Measurements from ENCODE around the gene DNAH8.

The DNAH8 gene

DNA sequence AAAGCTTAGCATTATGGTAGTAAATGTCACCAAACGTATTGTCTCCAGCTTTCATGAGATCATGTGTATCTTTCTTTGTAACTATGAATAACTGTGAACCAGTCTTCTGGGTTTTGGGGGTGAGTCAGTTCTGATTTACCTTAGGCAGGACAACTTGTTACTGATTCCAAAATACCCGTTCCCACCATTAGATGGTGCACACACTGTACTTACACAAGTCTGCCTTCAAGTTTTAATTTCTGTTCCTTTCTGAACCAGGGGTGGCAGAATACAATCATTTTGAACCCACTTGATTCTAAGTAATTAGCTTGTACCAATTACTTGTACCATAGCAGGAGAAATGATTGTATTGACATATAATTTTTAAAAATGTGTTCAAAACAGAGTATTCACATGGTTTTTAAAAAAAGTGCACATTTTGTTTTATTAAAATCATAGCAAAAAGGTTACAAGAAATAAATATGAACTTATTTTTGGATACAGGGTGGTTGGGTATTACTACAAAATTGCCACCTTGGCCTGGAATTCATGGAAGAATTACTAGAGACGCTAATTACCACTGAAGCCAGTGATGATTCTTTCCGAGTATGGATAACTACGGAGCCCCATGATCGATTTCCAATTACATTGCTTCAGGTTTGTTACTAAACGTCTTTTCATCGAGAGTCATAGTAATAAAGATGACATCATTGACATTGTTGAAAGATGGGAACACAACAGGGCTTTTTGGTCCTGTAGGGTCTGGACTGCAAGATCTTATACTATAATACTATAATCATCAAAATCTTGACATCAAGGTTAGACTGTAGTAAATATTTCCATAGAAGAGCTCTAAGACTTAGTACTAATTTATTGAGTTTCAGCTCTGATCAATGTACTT lies 258.3 kb downstream of the DNAH8 start:
- DNase-seq (ENCODE audit: low spot score) = peak; percentile 59

DNA sequence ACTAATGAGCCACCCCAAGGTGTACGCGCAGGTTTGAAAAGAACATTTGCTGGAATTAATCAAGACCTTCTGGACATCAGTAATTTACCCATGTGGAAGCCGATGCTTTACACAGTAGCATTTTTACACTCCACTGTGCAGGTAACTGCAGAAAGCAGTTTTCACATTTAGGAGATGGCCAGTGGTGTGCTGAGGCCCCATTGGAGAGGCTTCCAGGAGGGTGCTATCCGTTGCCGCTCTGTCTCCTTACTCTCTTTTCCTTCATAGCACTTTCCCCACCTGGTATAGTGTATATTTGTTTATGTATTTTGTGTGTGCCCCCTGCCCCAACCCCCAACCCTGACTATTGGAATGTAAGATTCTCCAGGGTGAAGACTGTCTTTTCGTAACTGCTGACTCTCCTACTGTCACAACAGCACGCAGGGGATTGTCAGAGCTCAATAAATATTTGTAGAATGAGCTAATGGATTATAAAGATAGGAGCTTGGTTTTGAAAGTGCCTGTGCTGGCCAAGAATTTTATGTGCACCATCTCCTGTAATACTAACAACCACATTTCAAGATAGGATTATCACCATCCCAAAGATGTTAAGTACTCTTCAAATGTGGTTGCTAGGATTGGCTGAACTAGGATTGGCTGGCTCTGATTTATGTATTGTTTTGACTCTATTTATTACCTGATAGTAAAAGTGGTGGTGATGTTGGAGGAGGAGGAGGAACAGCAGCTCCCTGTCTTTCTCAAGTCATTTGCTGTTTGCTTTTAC lies 259.5 kb downstream of the DNAH8 start:
- no peak for DNase-seq (ENCODE audit: low spot score)

DNA sequence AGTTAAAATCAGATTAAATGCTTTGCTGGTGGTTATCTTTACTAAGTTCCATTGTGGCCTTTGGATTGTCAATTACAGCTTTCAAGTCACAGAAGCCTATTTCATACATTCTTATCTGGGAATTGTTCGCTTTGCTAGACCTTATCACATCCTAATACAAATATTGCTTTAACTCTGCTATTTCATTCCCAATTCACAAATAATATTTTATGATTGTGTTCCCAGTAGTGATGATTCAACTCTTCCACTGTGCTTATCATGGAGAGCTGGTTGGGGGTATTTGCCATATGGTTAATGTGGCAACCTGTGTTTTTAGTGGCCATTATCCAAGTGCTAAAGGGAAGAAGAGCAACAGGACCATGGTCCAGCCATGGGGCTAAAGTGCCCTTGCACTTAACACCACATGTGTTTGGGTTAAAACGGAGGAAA lies 260.5 kb downstream of the DNAH8 start:
- no peak for DNase-seq (ENCODE audit: low spot score)

DNA sequence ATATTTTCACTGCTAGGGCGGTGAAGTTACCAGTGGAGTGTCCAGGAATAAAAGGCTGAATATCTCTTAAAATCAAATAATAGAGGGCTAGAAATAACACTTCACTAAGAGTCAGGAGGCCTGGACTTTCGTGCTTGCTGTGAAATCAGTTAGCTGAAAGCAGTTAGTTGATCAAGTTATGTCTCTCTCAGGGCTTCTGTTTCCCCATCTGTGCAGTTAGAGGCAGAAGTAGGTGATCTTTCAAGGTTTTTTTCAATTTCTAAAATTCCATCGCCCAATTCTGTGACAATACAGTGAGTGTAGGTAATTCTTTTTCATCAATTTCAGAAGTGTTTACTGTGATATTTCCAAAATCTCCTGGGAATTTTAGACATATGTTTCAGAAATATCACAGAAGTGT lies 260.9 kb downstream of the DNAH8 start:
- DNase-seq (ENCODE audit: low spot score) = no peak

DNA sequence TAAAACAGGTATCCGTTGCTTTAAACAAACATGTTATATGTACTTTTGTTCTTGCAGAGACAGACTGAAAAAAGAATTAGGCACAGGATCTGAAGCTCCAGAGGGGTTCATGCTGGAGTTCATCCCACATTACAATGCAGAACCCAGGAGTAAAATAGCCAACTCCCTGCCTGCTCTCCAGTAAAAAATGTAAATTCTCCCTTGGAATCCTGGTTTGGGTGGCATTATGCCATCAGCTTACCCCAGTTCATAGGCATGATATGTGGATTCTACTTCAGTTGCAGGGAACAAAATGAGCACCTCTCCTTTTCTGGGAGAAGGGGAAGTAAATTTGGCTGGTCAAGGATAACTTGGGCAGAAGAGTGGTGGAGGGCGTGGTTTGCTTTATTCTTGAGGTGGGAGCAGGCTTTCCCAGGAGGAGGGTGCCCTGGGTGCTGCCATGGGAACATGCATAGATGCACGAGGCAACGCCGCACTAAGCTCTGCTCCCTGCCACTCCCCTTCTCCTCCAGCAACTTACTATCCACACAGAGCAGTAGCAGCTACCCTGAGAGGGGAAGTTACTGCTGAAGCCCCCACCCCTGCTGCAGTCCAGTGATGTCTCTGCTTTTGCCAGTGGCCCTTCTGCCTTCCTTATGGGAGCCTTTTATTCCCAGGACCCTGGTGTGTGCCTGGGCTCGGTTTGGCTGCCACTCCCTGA lies 261.8 kb downstream of the DNAH8 start:
- DNase-seq (ENCODE audit: low spot score) = no peak

DNA sequence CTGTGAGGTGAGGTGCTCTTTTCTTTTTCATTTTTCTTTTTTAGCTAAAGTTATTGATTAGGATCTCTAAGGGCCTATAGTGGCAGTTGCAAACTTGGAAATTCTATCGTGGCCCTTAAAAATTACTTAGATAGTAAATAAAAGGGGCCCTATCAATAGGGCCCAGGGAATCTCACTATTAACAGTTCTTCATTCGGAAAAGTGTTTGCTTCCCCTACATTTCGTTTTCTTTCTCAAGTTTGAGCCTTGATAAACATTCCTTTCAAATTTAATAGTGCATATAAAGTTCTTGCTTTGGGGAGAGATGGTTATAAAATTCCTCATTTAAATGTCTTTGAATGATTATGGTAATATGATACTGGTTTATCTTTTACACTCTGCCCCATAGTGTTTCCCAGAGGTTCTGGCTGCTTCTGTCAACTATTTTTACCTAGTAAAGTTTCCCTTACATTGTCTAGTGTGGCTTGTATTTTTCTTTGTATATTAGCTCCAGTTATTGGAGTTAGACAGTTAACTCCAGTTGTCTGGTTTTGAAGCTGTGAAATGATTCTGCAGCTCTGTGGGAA lies 263.1 kb downstream of the DNAH8 start:
- DNase-seq (ENCODE audit: low spot score) = no peak

DNA sequence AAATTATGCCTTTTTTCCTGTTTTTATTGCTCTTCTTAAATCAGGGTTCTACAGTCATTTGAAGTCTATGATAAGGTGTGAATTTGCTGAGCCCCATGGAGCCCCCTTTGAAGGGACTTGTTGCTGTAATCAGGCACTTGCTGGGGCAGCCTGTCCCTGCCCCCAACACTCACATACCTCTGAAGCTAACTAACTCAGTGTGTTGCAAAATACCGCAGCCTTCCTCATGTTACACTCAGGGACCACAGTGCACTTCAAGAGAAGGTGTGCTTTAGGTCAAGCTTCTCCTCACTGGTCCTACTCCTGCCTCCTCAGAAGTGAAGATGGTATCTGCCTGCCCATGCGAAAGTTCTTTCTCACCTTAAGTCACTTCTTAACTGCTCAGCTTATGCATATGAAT lies 267.4 kb downstream of the DNAH8 start:
- no peak for DNase-seq (ENCODE audit: low spot score)

DNA sequence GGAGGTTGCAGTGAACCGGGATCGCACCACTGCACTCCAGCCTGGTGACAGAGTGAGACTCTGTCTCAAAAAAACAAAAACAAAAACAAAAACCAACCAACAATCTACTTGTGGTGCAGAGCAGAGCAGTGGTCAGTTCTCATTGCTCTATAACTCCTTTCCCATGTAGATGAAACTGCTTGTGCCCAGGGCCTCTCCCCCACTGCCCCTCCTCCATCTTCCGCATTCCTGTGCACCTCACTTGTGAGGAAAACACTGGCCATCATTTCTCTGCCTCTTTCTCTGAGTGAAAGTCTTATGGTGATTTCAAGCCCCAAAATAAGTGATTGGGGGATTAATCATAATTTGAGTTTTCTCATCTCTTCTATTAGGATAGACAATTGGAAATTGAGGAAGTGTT lies 269.6 kb downstream of the DNAH8 start:
- DNase-seq (ENCODE audit: low spot score) = no peak

DNA sequence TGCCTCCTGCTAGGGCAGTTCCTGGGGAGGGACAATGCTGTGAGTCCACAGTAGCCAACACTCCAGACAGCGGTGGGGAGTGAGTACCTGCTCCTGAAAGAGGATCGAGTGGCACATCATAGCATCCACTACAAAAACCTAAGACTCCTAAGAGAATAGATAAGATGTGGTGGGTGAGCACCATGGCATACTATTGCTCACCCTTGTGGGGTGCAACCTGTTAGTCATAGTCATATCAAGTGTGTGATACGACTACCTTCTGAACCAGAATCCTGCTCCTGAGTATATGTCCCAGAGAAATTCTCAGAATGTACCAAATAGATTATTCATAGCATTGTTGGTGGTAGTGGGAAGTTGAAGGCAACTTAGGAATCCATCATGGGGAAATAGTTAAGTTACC lies 270.7 kb downstream of the DNAH8 start:
- no peak for DNase-seq (ENCODE audit: low spot score)

DNA sequence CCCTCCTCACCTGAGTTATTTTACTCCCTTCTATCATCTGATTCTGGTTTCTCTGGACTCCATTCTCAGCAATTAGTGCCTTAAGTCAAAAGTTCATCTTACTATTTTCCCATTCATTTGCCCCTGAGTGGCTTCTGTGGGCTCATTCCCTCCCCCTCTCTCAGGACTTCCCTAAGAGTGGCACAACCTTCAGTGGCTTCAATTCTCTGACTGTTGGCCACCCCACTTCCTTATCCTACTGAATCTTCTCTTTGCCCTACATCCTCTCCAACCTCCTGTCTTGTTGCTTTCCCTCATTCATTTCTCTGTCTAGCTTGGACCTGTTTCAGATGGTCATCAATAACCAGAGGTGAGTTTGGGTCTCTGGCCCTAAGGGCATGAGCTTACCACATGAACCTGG lies 272.4 kb downstream of the DNAH8 start:
- no peak for DNase-seq (ENCODE audit: low spot score)

DNA sequence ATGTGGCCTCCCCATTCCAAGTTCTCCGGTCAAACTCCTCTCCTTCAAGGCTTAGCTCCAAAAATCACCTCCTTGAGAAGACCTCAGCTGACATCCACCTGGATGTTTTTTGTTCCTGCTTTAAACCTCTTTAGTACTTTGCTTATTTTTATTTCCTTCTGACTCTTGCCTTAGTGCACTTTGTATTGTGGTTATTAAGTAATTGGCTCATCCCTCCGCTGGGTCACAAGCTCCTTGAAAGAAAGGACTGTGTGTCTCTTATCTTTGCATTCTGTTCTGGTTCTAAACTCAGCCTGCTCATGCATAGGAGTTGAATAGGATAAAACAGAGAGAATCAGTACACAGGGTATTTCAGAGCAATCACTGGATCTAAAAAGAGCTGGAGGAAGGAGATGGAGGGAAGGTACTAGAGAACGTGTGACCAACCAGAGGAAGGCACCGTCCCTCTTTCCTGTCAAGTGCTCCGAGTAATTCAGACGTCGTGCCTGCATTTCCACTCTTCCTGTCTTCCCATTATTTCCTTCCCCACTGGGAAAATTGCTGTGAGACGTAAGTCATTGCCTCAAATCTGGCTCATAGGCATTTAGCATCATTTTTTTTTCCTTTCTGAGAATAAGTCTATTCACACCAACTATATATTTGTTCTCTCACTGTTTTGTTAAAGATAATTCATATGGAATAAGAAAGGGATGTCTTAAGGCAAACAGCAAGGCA lies 273.8 kb downstream of the DNAH8 start:
- no peak for DNase-seq (ENCODE audit: low spot score)

DNA sequence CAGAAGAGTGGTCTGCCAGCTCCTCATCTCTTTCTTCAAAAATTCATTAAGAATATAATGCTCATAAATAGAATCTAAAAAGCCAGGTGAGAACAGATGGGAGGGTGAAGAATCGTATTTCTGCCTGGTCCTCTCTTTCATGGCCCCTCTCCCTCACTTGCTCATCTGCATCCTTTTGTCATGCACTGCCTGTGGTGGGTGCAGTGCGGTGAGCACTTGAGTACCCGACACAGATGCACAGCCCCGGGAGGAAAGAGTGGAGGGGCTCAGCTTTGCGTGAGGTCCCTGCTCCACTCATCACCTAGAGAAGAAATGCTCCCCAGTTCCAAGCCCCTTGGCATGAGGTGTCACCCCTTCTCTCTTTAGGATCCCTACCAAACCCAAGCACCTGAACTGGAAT lies 275.4 kb downstream of the DNAH8 start:
- DNase-seq (ENCODE audit: low spot score) = no peak

DNA sequence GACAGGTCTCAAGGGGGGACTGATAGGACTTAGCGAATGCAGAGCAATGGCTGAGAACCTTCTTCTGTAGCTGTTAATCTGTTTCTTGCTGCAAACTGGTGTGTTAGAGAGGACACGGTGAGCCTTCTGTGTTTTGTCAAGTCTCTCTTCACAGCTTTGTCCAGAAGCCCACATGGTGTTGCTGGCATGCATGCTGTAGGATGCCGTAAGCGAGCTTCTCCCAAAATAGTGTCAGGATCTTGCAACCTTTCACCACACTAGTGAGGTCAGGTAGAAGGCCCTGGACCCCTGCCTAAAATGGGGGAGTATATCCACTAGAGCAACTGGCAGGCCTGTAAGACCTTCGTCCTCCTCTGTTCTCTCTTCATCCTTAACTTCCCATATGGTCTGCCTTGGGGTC lies 281.6 kb downstream of the DNAH8 start:
- no peak for DNase-seq (ENCODE audit: low spot score)

DNA sequence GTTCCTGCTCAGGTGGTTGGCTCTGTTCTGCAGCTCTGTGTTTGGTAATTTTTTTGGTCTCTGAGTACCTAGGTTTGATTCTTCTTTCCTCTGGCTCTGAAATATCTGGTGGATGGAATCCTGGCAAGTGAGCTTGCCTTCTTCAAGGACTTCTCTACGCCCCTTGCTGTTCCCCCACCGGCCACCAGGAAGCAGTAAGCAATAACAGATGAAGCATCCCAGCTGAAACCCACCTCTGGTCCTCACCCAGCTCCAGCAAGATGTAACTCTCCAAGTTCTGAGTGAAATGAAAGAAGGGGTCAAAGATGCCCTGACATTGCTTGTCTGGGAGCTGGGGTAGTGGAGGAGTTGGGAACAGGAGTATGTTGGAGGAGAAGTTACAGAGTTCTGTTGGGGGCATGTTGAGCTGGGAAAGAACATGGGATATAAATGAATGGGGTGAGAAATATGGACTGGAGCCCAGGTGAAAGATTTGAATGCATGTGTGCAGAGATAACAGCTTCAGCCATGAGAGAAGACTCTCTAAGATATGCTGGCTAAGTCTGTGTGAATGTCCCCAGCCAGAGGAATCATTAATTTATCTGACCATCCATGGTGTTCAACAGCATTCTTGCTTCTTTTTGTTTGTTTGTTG lies 282.1 kb downstream of the DNAH8 start:
- DNase-seq (ENCODE audit: low spot score) = no peak

DNA sequence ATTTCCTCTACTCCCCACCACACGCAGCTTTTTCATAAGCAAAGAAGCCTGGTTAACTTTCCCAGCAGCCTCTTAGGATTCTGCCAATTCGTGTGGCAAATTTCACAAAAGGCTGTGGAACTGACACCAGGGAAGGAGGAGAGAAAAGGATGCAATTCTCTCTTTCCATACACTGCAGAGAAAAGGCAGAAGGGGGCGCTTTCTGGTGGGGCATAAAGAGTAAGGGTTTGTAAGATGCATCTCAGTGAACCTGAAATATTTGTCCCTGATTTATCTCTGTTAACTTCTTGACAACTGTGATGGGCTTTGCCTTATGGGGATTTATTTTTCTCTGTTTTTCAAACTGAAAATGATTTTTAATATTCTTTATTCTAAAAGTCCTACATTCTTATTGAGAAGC lies 288.0 kb downstream of the DNAH8 start:
- no peak for DNase-seq (ENCODE audit: low spot score)

DNA sequence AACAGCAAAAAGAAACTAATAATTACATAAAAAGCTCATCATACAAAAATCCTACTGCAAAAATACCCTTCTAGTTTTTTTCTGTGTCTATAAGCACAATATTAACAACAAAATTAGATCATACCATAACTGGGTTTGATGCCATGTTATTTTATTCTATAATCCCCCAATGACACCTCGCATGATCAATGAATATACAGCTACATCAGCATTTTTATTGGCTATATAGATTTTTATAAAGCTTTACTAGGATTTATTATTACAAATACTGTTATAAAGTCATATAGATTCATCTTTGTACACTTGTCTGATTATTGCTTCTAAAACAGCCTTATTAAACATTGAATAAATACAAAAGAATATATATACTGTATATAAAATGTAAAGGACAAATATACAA lies 288.4 kb downstream of the DNAH8 start:
- DNase-seq (ENCODE audit: low spot score) = no peak

DNA sequence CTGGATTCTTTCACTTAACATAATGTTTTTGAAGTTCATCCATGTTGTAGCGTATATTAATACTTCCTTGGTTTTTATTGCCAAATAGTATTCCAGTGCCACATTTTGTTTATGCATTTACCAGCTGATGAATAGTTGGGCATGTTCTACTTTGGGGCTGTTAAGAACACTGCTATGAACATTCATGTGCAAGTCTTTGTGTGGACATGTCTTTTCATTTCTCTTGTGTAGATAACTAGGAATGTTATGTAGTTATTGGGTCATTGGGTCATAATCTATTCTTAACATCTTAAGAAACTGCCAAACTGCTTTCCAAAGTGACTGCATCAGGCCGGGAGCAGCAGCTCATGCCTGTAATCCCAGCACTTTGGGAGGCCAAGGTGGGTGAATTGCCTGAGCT lies 289.7 kb downstream of the DNAH8 start:
- DNase-seq (ENCODE audit: low spot score) = no peak

DNA sequence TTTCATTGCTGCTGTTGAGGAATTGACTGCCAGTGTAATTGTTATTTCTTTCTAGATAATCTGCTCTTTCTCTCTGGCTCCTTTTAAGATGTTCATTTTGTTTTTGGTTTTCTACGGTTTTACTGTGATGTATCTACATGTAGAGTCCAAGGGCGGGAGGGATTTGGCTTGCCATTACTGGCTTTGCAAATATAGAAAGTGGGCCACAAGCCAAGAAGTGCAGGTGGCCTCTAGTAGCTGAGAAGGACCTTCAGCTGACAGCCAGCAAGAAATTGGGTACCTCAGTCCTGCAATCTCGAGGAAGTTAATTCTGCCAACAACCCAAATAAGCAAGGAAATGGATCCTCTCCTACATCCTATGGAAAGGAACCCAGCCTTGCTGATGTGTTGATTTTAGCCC lies 290.7 kb downstream of the DNAH8 start:
- no peak for DNase-seq (ENCODE audit: low spot score)

DNA sequence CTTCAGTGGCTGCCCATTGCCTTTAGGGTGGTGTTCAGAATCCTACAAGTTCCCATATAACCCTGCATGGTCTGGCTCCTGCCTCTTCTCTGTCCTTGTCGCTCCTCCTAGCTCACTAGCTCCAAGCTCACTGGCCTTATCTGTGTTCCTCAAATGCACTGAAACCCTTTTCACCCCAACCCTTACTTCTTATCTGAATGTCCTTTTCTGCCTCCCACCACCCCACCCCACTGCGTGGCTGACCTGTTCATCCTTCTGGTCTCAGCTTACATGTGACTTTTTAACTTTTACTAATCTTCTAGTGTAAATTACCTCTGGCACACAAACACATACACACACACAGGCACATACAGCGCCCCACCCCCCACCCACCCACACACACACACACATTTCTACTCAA lies 292.5 kb downstream of the DNAH8 start:
- DNase-seq (ENCODE audit: low spot score) = no peak

DNA sequence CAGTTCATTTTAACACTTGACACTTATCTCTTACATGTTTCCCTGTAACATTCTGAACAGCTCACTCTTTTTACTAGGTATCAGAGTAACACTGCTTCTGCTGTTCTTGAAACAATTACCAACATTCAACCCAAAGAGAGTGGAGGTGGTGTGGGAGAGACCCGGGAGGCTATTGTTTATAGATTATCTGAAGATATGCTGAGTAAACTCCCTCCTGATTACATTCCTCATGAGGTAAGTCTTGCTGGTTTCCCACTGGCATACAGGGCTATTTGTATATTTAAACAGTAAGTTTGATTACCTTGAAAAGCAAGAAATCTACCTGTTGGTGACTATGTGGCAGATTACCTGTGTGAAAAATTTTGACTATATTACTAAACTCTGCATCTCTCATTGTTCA lies 293.6 kb downstream of the DNAH8 start:
- DNase-seq (ENCODE audit: low spot score) = no peak

DNA sequence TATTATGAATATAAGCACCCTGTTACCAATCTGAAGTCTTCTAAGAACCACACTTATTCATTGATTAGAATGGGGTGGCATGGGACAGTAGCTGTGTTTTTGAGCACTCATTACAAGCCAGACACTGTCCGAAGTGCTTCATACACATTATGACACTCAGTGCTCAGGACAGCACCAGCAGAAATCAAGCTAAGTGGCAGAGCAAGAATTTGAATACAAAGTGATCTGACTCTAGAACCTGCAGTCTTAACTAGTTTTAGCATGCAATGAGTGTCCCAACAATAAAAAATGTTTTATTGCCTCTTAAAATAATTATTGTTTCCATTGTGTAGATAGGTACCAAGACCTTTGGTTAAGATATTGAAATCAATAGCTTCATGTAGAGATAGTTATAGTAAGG lies 294.4 kb downstream of the DNAH8 start:
- no peak for DNase-seq (ENCODE audit: low spot score)
